CD4-positive, alpha-beta T cell (primary cell): ENCODE data around the gene ADARB2. TPM values are rescaled to one million over a fixed set of nuclear protein-coding genes. Genes with fewer than 3 reads are reported as not detected.

ENCODE experiments used
- ATAC-seq: fragments of 200-7000 bp; cut with Tn5 transposase; one replicate; pipeline ENCODE4 v1.10.0; 2022; ENCODE audit warnings: mild to moderate bottlenecking; ENCODE audit not compliant: poor library complexity
- CTCF ChIA-PET: fragments of 350-600 bp; sonication (Branson Sonifier 250); formaldehyde crosslinking; loops from one replicate; lab custom pipeline; 2021; ENCODE audit warnings: antibody characterized with exemption, inconsistent platforms; lab: Charles Lee
- POLR2A ChIA-PET: fragments of 350-600 bp; sonication (Branson Sonifier 250); formaldehyde crosslinking; loops from one replicate; lab custom pipeline; 2021; ENCODE audit warnings: antibody characterized with exemption, inconsistent platforms; lab: Charles Lee
- DNase-seq, 14 experiments: peaks; one replicate each; pipeline ENCODE4 v3.0.0-alpha.2; 2013 to 2020; ENCODE audit warnings: mixed read lengths in 2 of 14
- H3K27ac ChIP-seq, 2 donors: one replicate each; pipeline versions ENCODE4 v1.5.1 to v1.7.0; 2013; ENCODE audit warnings: low read length in 2 of 2, low read depth in 1 of 2, mild to moderate bottlenecking in 1 of 2
- H3K27me3 ChIP-seq, 2 experiments: 1 replicate in 1 of 2; 2 replicates in 1 of 2; pipeline versions ENCODE4 v1.6.1 to v1.7.0; 2013; ENCODE audit warnings: low read length in 2 of 2, control low read depth in 1 of 2, mild to moderate bottlenecking in 1 of 2, moderate library complexity in 1 of 2; ENCODE audit not compliant: insufficient read depth in 2 of 2, control insufficient read depth in 1 of 2
- H3K36me3 ChIP-seq: one replicate; pipeline ENCODE4 v1.6.1; 2013; ENCODE audit warnings: low read length, control low read depth; ENCODE audit not compliant: insufficient read depth
- H3K4me1 ChIP-seq: one replicate; pipeline ENCODE4 v1.6.1; 2013; ENCODE audit warnings: low read length, control low read depth; ENCODE audit not compliant: insufficient read depth
- H3K4me3 ChIP-seq: one replicate; pipeline ENCODE4 v1.5.1; 2013; ENCODE audit warnings: mild to moderate bottlenecking, low read length, moderate library complexity
- H3K9me3 ChIP-seq, 2 experiments: 1 replicate in 1 of 2; 2 replicates in 1 of 2; pipeline versions ENCODE4 v1.6.1 to v1.7.0; 2013; ENCODE audit warnings: low read length in 2 of 2, mild to moderate bottlenecking in 2 of 2, control low read depth in 1 of 2, moderate library complexity in 1 of 2; ENCODE audit not compliant: control insufficient read depth in 1 of 2, insufficient read depth in 1 of 2
- H3K27ac Mint-ChIP-seq: one replicate; pipeline ENCODE4 v1.8.0; 2020; ENCODE audit warnings: mixed read lengths
- H3K27me3 Mint-ChIP-seq: one replicate; pipeline ENCODE4 v1.8.0; 2021; ENCODE audit warnings: mixed read lengths
- H3K36me3 Mint-ChIP-seq: one replicate; pipeline ENCODE4 v1.8.0; 2021; ENCODE audit warnings: low read depth, mixed read lengths
- H3K4me1 Mint-ChIP-seq: one replicate; pipeline ENCODE4 v1.8.0; 2021; ENCODE audit warnings: low read depth, mixed read lengths
- H3K4me3 Mint-ChIP-seq: one replicate; pipeline ENCODE4 v1.8.0; 2020; ENCODE audit warnings: mild to moderate bottlenecking, mixed read lengths
- H3K9me3 Mint-ChIP-seq: one replicate; pipeline ENCODE4 v1.8.0; 2020; ENCODE audit warnings: mixed read lengths
- intact Hi-C, 2 experiments: fragments of 100-400 bp; cut with DNase I in 1 of 2; cut with micrococcal nuclease in 1 of 2; formaldehyde crosslinking; loops; one replicate each; pipeline versions ENCODE4 v1.15.1 to v1.9.0; 2023 to 2025; cut with DNase I, micrococcal nuclease
- total RNA-seq, 174 experiments: library from RNA in 2 of 174; stranded (reverse) in 2 of 174; gene quantifications; one replicate each; pipeline ENCODE4 v1.2.3 and lab custom pipeline; 2021 to 2026
- TF ChIP-seq, protein P1 (sequence below): fragments of 200-600 bp; IDR thresholded peaks from one replicate; pipeline ENCODE4 v1.8.0; 2022; ENCODE audit warnings: antibody characterized with exemption, mild to moderate bottlenecking

ADARB2 gene
- total RNA-seq, 2 experiments from 2014 or later = 0.14 TPM; not detected in 1

DNA sequence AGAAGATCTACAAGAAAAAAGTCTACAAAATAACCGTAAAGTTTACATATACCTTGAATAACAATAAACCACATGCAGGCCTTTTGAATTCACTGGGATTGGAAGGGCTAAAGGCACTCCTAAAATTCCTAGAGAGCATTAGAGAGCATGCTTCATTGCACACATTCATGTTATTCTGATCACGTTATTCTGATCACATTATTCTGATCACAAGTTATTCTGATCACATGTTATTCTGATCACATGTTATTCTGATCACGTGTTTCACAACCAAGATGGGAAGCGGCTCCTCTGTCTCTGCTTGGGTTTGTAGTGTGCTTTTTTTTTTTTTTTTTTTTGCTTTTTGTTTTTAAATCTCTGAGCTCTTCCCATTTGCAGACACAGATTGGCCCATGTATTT is 20.5 kb downstream of the ADARB2 start:
- DNase-seq (no peak), ATAC-seq (no peak)
- TF ChIP-seq, protein P1, sequence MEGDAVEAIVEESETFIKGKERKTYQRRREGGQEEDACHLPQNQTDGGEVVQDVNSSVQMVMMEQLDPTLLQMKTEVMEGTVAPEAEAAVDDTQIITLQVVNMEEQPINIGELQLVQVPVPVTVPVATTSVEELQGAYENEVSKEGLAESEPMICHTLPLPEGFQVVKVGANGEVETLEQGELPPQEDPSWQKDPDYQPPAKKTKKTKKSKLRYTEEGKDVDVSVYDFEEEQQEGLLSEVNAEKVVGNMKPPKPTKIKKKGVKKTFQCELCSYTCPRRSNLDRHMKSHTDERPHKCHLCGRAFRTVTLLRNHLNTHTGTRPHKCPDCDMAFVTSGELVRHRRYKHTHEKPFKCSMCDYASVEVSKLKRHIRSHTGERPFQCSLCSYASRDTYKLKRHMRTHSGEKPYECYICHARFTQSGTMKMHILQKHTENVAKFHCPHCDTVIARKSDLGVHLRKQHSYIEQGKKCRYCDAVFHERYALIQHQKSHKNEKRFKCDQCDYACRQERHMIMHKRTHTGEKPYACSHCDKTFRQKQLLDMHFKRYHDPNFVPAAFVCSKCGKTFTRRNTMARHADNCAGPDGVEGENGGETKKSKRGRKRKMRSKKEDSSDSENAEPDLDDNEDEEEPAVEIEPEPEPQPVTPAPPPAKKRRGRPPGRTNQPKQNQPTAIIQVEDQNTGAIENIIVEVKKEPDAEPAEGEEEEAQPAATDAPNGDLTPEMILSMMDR = no peak
- ChIA-PET POLR2A (no interaction called here), CTCF (no interaction called here)
- peaks cover 76% of the 10 kb centered on the region for H3K27me3 Mint-ChIP-seq
- H3K27ac ChIP-seq = no peak overlapping the region
- no peaks in the 10 kb centered on the region for H3K4me1 Mint-ChIP-seq
- no peak overlapping the region for H3K27ac Mint-ChIP-seq
- H3K9me3 ChIP-seq = peaks cover 0 to 14% of the 10 kb centered on the region in 2 experiments
- peaks cover 2% of the 10 kb centered on the region for H3K4me1 ChIP-seq
- H3K27me3 ChIP-seq = peaks cover 23 to 42% of the 10 kb centered on the region in 2 experiments
- no peaks in the 10 kb centered on the region for H3K36me3 ChIP-seq
- no peak overlapping the region for H3K4me3 ChIP-seq
- no peaks in the 10 kb centered on the region for H3K9me3 Mint-ChIP-seq
- H3K36me3 Mint-ChIP-seq = no peaks in the 10 kb centered on the region
- intact Hi-C loops = no loop called here
- no peak overlapping the region for H3K4me3 Mint-ChIP-seq

DNA sequence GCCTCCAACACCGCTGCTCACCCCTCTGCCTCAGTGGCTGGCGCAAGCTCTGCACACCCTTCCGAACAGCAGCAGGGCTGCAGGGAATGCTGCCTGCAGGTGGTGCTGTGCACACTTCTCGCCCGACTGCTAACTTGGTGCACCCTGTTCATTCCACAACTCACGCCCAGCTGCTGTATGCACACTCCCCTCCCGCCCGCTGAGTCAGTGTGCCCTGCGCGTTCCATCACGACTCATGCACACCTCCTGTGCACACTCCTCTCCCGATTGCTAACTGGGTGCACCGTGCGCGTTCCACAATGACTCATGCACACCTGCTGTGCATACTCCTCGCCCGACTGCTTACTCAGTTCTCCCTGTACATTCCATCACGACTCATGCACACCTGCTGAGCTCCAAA is 21.5 kb downstream of the ADARB2 start:
- peaks cover 86% of the 10 kb centered on the region for H3K27me3 Mint-ChIP-seq
- no peaks in the 10 kb centered on the region for H3K36me3 ChIP-seq
- ATAC-seq (peak; percentile 34), DNase-seq (peak in 2 of 14 experiments; percentile 12 to 27)
- intact Hi-C loops = no loop called here
- peaks cover 30 to 49% of the 10 kb centered on the region in 2 experiments for H3K27me3 ChIP-seq
- H3K27ac ChIP-seq = no peak overlapping the region
- H3K9me3 ChIP-seq = peaks cover 0 to 18% of the 10 kb centered on the region in 2 experiments
- CTCF ChIA-PET = no interaction called here
- H3K4me3 ChIP-seq = no peak overlapping the region
- no peaks in the 10 kb centered on the region for H3K4me1 Mint-ChIP-seq
- no peak overlapping the region for H3K4me3 Mint-ChIP-seq
- TF ChIP-seq, protein P1 = no peak
- POLR2A ChIA-PET = no interaction called here
- no peak overlapping the region for H3K27ac Mint-ChIP-seq
- H3K36me3 Mint-ChIP-seq = no peaks in the 10 kb centered on the region
- no peaks in the 10 kb centered on the region for H3K9me3 Mint-ChIP-seq
- H3K4me1 ChIP-seq = peaks cover 2% of the 10 kb centered on the region

DNA sequence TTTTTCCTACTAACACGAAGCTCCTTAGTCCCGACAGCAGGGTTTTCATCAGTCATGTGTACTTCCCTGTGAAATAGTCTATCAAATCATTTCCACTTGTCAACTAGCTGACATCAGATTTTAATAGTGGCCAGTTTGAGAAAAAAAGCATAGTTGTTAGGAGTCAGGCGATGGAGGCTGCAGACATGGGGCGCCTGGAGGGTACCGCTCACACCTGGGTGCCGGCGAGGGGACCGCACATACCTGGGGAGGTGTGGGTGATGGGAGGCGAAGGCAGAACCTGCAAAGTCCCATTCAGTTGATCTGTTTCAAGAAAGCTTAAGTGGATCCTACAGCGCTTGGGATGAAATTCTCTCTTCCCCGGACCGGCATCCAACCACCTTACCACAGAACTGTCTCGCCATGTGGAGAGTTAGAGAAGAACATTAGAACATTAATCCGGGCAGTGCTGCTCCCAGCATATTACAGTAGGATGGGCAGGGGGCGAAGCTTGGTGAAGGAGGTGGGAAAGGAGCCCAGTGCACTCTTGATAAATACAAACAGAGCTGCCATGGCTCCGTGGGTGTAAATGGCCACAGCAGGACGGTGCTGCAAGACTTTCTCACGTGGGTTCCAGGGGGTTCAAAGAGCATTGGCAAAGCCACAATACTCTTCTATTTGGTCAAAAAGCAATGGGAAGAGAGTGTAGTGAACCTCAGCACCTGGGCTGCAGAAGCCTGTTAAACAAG is 24.2 kb downstream of the ADARB2 start:
- no peak overlapping the region for H3K27ac Mint-ChIP-seq
- peaks cover 24 to 49% of the 10 kb centered on the region in 2 experiments for H3K27me3 ChIP-seq
- DNase-seq = no peak
- intact Hi-C loops = no loop called here
- no peak overlapping the region for H3K4me3 ChIP-seq
- ATAC-seq = no peak
- H3K4me1 ChIP-seq = peaks cover 2% of the 10 kb centered on the region
- ChIA-PET POLR2A (no interaction called here), CTCF (no interaction called here)
- TF ChIP-seq, protein P1 = no peak
- no peaks in the 10 kb centered on the region for H3K9me3 Mint-ChIP-seq
- H3K36me3 Mint-ChIP-seq = no peaks in the 10 kb centered on the region
- peaks cover 91% of the 10 kb centered on the region for H3K27me3 Mint-ChIP-seq
- no peaks in the 10 kb centered on the region for H3K36me3 ChIP-seq
- no peaks in the 10 kb centered on the region for H3K4me1 Mint-ChIP-seq
- no peak overlapping the region for H3K4me3 Mint-ChIP-seq
- no peak overlapping the region for H3K27ac ChIP-seq
- H3K9me3 ChIP-seq = peaks cover 0 to 18% of the 10 kb centered on the region in 2 experiments
